T-helper 9 cell (primary cell): Measurements from ENCODE around the gene SPAG16.

Experiments used
- DNase-seq: peaks from one replicate; pipeline ENCODE4 v3.0.0-alpha.2; 2020

The SPAG16 gene

GRCh38 chr2:213411582-213412289 lies 127.5 kb downstream of the SPAG16 start:
- no peak for DNase-seq

- no peak for DNase-seq
Observed at GRCh38 chr2:213415093-213415492, 130.8 kb downstream of the SPAG16 start.

- DNase-seq: no peak
Observed at GRCh38 chr2:213416832-213417231, 132.6 kb downstream of the SPAG16 start.

- no peak for DNase-seq
Observed at GRCh38 chr2:213419980-213420379, 135.7 kb downstream of the SPAG16 start.

- DNase-seq: no peak
Observed at GRCh38 chr2:213420828-213421385, 136.6 kb downstream of the SPAG16 start.

GRCh38 chr2:213422211-213422610 lies 137.9 kb downstream of the SPAG16 start:
- DNase-seq: no peak

- DNase-seq: no peak
Observed at GRCh38 chr2:213425618-213426017, 141.4 kb downstream of the SPAG16 start.

- DNase-seq: no peak
Observed at GRCh38 chr2:213429516-213429915, 145.3 kb downstream of the SPAG16 start.

GRCh38 chr2:213443921-213444320 lies 159.7 kb downstream of the SPAG16 start:
- DNase-seq: no peak

- no peak for DNase-seq
Observed at GRCh38 chr2:213451542-213452239, 167.4 kb downstream of the SPAG16 start.

GRCh38 chr2:213455316-213456008 lies 171.2 kb downstream of the SPAG16 start:
- DNase-seq: no peak

GRCh38 chr2:213475433-213475832 lies 191.2 kb downstream of the SPAG16 start:
- no peak for DNase-seq

- no peak for DNase-seq
Observed at GRCh38 chr2:213476641-213477040, 192.4 kb downstream of the SPAG16 start.

GRCh38 chr2:213490087-213490486 lies 205.8 kb downstream of the SPAG16 start:
- no peak for DNase-seq

- DNase-seq: no peak
Observed at GRCh38 chr2:213491376-213491775, 207.1 kb downstream of the SPAG16 start.

- no peak for DNase-seq
Observed at GRCh38 chr2:213496226-213496625, 212.0 kb downstream of the SPAG16 start.

GRCh38 chr2:213500881-213501280 lies 216.6 kb downstream of the SPAG16 start:
- no peak for DNase-seq

- no peak for DNase-seq
Observed at GRCh38 chr2:213524164-213524563, 239.9 kb downstream of the SPAG16 start.

- DNase-seq: no peak
Observed at GRCh38 chr2:213537579-213537978, 253.3 kb downstream of the SPAG16 start.

GRCh38 chr2:213544940-213545339 lies 260.7 kb downstream of the SPAG16 start:
- no peak for DNase-seq

GRCh38 chr2:213545481-213545880 lies 261.2 kb downstream of the SPAG16 start:
- no peak for DNase-seq

GRCh38 chr2:213545964-213546475 lies 261.8 kb downstream of the SPAG16 start:
- DNase-seq: no peak

- DNase-seq: no peak
Observed at GRCh38 chr2:213551526-213551925, 267.3 kb downstream of the SPAG16 start.
